SIG-M5 (cell line): ENCODE data around the gene PLA2G1B.

Source experiments
- DNase-seq: peaks from one replicate; lab custom pipeline; 2025; lab: John Stamatoyannopoulos, UW

Gene PLA2G1B

DNA sequence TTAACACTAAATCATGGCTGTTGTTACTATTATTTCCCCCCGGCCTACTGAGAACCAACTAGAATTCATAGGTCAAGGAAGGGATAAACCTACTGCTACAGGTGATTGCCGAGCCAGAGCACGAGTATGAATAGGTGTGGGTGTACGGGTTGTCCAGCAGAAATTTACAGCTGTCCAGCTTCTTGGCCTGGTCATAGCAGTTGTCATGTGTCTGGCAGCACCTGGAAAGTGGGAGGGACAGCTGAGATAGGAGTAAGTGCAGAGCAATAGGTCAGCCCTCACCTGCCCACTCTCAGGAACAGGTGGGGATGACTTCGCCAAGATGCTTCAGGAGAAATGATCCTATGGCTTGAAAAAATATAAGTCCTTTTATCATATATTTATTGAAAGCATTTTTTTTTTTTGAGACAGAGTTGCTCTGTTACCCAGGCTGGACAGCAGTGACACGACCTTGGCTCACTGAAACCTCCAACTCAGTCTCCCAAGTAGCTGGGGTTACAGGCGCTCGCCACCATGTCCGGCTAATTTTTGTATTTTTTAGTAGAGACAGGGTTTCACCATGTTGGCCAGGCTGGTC is 2.6 kb downstream of the PLA2G1B start:
- no peak for DNase-seq

DNA sequence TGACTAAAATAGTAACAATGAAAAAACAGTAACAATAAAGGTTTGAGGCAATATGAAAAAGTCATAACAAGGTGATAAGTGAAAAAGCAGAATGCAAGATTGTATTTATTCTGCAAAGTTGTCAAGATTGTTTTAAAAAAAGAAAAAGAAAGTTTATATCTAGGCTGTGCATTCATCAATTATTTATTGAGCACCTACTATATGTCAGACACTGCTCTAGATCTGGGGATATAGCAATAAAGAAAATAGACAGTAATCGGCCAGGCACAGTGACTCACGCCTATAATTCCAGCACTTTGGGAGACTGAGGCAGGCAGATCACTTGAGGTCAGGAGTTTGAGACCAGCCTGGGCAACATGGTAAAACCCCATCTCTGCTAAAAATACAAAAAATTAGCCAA is 3.8 kb downstream of the PLA2G1B start:
- DNase-seq = no peak

GRCh38 chr12:120321382-120322202 is 6.0 kb downstream of the PLA2G1B start:
- DNase-seq = no peak

GRCh38 chr12:120317224-120318105 is 10.1 kb downstream of the PLA2G1B start:
- DNase-seq = peak; percentile 98

DNA sequence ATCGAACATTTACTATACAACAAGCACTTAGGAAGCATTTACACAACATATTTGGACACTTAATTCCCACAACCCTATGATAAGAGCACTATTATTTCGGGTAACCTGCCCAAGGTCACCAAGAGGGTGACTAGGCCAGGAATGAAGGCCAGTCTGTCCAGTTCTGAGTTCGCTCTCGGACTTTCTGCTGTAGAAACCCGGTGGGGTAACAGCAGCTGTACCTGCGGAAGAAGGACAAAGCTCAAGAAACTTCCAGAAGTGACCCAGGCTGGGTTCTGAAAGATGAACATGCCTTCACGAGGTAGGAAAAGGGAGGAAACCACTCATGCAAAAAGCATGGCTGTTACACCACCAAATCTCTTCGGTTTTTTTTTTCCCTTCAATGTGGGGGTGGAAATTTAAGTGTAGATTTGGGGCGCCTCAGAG is 10.8 kb downstream of the PLA2G1B start:
- DNase-seq = no peak

DNA sequence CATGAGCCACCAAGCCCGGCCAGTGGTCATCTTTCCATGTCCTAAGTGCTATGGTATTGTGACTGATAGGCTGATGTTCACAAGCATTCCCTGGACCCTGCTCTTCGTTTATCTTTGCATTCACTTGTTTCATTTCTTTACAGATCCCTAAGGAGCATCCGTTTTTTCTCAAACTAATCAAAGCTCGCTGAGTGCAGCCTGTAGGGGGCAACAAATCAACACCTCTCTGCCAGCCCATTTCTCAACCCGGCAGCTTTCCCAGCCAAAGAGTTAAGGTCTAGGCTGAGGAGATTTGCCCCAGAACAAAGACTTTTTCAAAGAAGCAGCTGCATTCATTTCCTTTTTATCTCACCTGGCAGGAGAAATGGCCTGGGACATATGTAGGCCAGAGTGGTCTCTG is 13.4 kb downstream of the PLA2G1B start:
- no peak for DNase-seq

GRCh38 chr12:120301962-120302815 is 25.4 kb downstream of the PLA2G1B start, which contains the start of gene SIRT4:
Gene SIRT4, plus strand, starts transcription at chr12:120302321. Its CDS starts 1,241 bp downstream, at chr12:120303562.
- peak; percentile 88 for DNase-seq

DNA sequence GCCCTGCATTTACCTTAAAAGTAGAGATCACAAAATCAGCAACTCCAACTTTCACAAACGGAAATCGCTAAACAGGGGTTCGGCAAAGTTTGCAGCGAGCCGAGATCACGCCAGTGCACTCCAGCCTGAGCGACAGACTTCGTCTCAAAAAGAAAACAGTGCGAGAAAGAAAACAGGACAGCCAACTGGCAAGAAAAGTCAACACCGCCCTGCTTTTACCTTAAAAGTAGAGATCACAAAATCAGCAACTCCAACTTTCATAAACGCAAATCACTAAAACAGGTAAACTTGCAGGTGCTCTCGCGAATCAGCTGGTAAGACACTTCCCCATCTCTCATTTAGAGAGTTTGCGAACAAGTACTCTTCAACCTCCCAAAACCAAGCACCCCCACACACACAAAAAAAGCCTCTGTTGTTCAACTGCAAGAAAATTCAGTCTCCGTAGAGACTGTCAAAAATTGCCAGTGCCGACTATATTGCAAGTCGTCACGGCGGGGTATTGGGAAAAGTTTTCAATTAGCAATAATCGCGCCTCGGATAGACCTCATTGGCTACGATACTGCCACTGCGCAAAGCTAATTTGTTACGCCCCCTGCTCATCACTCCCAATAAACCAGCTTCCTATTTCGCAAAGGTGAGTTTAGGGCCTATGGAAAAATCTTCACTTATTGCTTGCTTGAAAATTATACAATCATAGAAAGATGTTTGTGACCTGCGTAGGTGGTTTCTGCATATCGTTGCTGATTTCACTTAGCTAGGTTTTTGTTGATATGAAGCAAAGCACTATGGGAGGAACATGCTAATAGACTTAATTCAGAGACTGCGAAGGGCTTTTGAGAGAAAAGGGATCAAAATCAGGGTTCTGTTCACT is 34.7 kb downstream of the PLA2G1B start, which contains the start of gene RNU4-1:
Gene RNU4-1 (minus strand): TSS at position 577 of the 871 bp plus-strand sequence.
- DNase-seq = peak; percentile 93

GRCh38 chr12:120292411-120292660 is 35.2 kb downstream of the PLA2G1B start:
- DNase-seq = no peak

DNA sequence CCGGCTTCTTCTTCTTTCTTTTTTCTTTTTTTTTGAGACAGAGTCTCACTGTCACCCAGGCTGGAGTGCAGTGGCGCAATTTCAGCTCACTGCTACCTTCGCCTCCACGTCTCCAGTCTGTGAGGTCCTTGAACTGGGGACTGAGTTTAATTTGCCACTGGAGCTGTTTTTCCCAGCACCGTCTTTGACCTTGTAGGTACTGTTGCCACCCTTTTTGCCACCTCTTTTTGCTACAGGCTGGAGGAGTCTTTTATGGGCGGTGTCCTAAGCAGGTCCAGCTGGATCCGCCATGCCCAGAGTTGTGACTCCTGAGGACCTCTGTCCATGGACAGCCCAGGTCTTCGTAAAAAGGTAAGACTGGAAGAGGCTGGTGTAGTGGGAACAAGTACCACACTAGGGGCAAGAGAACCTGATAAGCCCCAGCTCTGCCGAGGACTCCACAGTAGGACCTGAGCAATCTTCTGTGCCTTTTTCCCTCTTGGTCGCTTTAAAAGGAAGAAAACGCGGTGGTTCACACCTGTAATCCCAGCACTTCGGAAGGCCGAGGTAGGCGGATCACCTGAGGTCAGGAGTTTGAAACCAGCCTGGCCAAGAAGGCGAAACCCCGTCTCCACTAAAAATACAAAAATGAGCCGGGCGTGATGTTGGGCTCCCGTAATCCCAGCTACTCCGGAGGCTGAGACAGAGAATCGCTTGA is 36.8 kb downstream of the PLA2G1B start:
- no peak for DNase-seq

- DNase-seq = no peak
Observed at GRCh38 chr12:120287491-120287890, 40.1 kb downstream of the PLA2G1B start.

GRCh38 chr12:120286768-120287490 is 40.6 kb downstream of the PLA2G1B start:
- no peak for DNase-seq

DNA sequence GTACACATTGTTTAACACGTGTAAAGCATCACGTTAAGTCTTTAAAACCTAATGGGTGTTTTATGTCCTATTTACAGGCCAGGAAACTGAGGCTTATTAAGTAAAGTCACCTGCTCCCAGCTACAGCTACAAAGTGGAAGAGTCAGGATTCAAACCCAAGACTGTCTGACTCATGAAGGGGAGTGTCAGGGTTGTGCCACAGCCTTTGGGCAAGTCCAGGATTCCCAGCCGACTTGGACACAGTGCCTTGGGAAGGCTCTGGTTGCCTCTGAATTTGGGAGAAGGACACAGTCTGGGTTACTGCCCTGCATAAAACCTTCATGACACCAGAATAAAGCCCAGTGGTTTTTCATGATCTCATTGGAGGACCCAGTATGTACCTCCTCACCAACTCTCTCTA is 43.2 kb downstream of the PLA2G1B start:
- DNase-seq = no peak

DNA sequence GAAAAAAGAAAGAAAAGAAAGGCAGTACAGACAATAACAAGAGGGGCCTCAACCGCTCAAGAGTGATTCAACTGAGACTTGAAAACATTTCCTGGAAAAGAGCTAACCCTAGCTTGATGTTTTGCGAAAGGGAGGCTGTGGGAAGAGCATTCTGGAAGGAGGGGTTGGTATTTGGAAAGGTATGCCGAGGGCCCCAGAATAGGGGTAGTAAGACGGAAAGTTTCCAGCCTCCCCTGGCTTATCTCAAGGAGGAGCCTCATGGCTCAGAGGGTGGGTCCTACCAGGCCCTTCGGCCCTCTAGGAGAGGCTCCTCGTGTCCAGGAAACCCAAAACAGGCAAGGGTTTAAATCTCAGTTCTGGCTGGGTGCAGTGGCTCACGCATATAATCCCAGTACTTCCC is 44.3 kb downstream of the PLA2G1B start:
- no peak for DNase-seq

DNA sequence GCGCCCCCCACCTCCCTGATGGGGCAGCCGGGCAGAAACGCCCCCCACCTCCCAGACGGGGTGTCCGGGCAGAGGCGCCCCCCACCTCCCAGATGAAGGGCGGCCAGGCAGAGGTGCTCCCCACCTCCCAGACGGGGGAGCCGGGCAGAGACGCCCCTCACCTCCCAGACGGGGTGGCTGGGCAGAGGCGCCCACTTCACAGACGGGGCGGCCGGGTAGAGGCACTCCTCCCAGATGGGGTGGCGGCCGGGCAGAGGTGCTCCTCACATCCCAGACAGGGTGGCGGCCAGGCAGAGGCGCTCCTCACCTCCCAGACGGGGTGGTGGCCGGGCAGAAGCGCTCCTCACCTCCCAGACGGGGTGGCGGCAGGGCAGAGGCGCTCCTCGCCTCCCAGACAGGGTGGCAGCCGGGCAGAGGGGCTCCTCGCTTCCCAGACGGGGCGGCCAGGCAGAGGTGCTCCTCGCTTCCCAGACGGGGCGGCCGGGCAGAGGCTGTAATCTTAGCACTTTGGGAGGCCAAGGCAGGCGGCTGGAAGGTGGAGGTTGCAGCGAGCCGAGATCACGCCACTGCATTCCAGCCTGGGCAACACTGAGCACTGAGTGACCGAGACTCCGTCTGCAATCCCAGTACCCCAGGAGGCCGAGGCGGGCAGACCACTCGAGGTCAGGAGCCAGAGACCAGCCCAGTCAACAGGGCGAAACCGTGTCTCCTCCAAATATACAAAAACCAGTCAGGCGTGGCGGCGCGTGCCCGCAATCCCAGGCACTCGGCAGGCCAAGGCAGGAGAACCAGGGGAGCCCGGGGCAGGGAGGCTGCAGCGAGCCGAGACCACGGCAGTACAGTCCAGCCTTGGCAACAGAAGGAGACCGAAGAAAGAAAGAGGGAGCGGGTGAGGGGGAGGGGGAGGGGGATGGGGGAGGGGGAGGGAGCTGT is 49.2 kb downstream of the PLA2G1B start:
- DNase-seq = no peak

DNA sequence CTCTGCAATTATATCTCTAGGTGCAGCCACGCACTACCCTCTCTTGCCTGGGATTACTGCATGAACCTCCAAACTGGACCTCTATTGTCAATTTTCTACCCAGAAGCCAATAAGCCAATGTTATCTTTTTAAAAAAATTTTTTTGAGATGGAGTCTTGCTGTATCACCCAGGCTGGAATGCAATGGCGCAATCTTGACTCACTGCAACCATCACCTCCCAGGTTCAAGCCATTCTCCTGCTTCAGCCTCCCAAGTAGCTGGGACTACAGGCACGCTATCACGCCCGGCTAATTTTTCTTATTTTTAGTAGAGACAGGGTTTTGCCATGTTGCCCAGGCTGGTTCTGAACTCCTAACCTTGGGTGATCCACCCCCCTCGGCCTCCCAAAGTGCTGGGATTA is 50.8 kb downstream of the PLA2G1B start:
- no peak for DNase-seq
